GM19025 (cell line): ENCODE measurements around the gene GLI3.

ENCODE experiments used
- ATAC-seq: cut with Tn5 transposase; IDR thresholded peaks from one replicate; pipeline ENCODE4 v1.9.1; 2021; ENCODE audit warnings: mild to moderate bottlenecking, low read depth, moderate library complexity; ENCODE audit not compliant: unreplicated experiment

Gene GLI3

GRCh38 chr7:42064534-42064933 is 172.5 kb downstream of the GLI3 start:
- no peak for ATAC-seq

GRCh38 chr7:42059275-42059674 is 177.7 kb downstream of the GLI3 start:
- ATAC-seq = no peak

GRCh38 chr7:42057331-42057730 is 179.7 kb downstream of the GLI3 start:
- ATAC-seq = no peak

GRCh38 chr7:42055171-42055570 is 181.8 kb downstream of the GLI3 start:
- no peak for ATAC-seq

GRCh38 chr7:42053834-42054233 is 183.2 kb downstream of the GLI3 start:
- ATAC-seq = no peak

GRCh38 chr7:42049761-42050160 is 187.2 kb downstream of the GLI3 start:
- ATAC-seq = no peak

GRCh38 chr7:42046483-42046882 is 190.5 kb downstream of the GLI3 start:
- ATAC-seq = no peak

- ATAC-seq = no peak
These were observed 191.0 kb downstream of the GLI3 start for GRCh38 chr7:42045961-42046360.

GRCh38 chr7:42039921-42040320 is 197.1 kb downstream of the GLI3 start:
- ATAC-seq = no peak

- no peak for ATAC-seq
These were observed 201.8 kb downstream of the GLI3 start for GRCh38 chr7:42035210-42035609.

- ATAC-seq = no peak
These were observed 203.5 kb downstream of the GLI3 start for GRCh38 chr7:42033480-42033879.

GRCh38 chr7:42029405-42029804 is 207.6 kb downstream of the GLI3 start:
- ATAC-seq = no peak

- no peak for ATAC-seq
These were observed 209.5 kb downstream of the GLI3 start for GRCh38 chr7:42027521-42027920.

GRCh38 chr7:42026622-42027197 is 210.3 kb downstream of the GLI3 start:
- no peak for ATAC-seq

- ATAC-seq = no peak
These were observed 211.2 kb downstream of the GLI3 start for GRCh38 chr7:42025635-42026375.

GRCh38 chr7:42024537-42024936 is 212.5 kb downstream of the GLI3 start:
- ATAC-seq = no peak

GRCh38 chr7:42023262-42023661 is 213.7 kb downstream of the GLI3 start:
- ATAC-seq = no peak

- ATAC-seq = no peak
These were observed 214.2 kb downstream of the GLI3 start for GRCh38 chr7:42022791-42023190.

GRCh38 chr7:42022056-42022455 is 215.0 kb downstream of the GLI3 start:
- no peak for ATAC-seq

GRCh38 chr7:42021631-42022030 is 215.4 kb downstream of the GLI3 start:
- no peak for ATAC-seq

- no peak for ATAC-seq
These were observed 216.9 kb downstream of the GLI3 start for GRCh38 chr7:42020061-42020460.

- ATAC-seq = no peak
These were observed 219.5 kb downstream of the GLI3 start for GRCh38 chr7:42017349-42017986.
